MM.1S (cell line): ENCODE data around the gene SP1.

Source experiments
- DNase-seq: peaks from one replicate; pipeline ENCODE4 v3.0.0-alpha.2; 2015
- H2AFZ ChIP-seq: fragments of 300-600 bp; sonication (generic); 2 replicates; pipeline ENCODE4 v1.6.0; 2016; ENCODE audit warnings: antibody characterized with exemption, low read length
- H3F3A ChIP-seq: fragments of 300-600 bp; sonication (generic); 2 replicates; pipeline ENCODE4 v1.6.1; 2016; ENCODE audit warnings: mild to moderate bottlenecking, antibody characterized with exemption, low read length, moderate library complexity, mixed read lengths; ENCODE audit not compliant: insufficient read depth
- H3K27ac ChIP-seq: fragments of 300-600 bp; sonication (generic); 2 replicates; pipeline ENCODE4 v1.5.1; 2016; ENCODE audit warnings: mild to moderate bottlenecking, low read length
- H3K27me3 ChIP-seq: fragments of 300-600 bp; sonication (generic); replicated peaks from 2 replicates; pipeline ENCODE4 v1.6.0; 2016; ENCODE audit warnings: low read length; ENCODE audit not compliant: insufficient read depth
- H3K36me3 ChIP-seq: fragments of 300-600 bp; sonication (generic); replicated peaks from 2 replicates; pipeline ENCODE4 v1.6.1; 2016; ENCODE audit warnings: mild to moderate bottlenecking, low read length, mixed read lengths; ENCODE audit not compliant: insufficient read depth
- H3K4me1 ChIP-seq: fragments of 300-600 bp; sonication (generic); 2 replicates; pipeline ENCODE4 v1.6.1; 2016; ENCODE audit warnings: low read length, mixed read lengths
- H3K4me2 ChIP-seq: fragments of 300-600 bp; sonication (generic); 2 replicates; pipeline ENCODE4 v1.6.0; 2016; ENCODE audit warnings: low read depth, low read length
- H3K4me3 ChIP-seq: fragments of 300-600 bp; sonication (generic); 2 replicates; pipeline ENCODE4 v1.5.1; 2016; ENCODE audit warnings: low read length, mixed read lengths
- H3K79me2 ChIP-seq: fragments of 300-600 bp; sonication (generic); 2 replicates; pipeline ENCODE4 v1.6.1; 2016; ENCODE audit warnings: mixed run types, low read length, mixed read lengths
- H3K9ac ChIP-seq: fragments of 300-600 bp; sonication (generic); 2 replicates; pipeline ENCODE4 v1.6.1; 2016; ENCODE audit warnings: low read length, mixed read lengths
- H3K9me2 ChIP-seq: fragments of 300-600 bp; sonication (generic); replicated peaks from 2 replicates; pipeline ENCODE4 v1.6.1; 2016; ENCODE audit warnings: mild to moderate bottlenecking, low read length, mixed read lengths; ENCODE audit not compliant: insufficient read depth
- H3K9me3 ChIP-seq: fragments of 300-600 bp; sonication (generic); replicated peaks from 2 replicates; pipeline ENCODE4 v1.6.1; 2016; ENCODE audit warnings: mild to moderate bottlenecking, low read length, mixed read lengths; ENCODE audit not compliant: insufficient read depth
- H4K20me1 ChIP-seq: fragments of 300-600 bp; sonication (generic); 2 replicates; pipeline ENCODE4 v1.6.1; 2016; ENCODE audit warnings: mild to moderate bottlenecking, low read length, moderate library complexity, mixed read lengths; ENCODE audit not compliant: insufficient read depth
- EZH2 ChIP-seq: fragments of 300-600 bp; sonication (generic); optimal IDR thresholded peaks from 2 replicates; pipeline ENCODE3; 2017; ENCODE audit warnings: low read depth, mild to moderate bottlenecking, antibody characterized with exemption, low read length, mixed read lengths
- EZH2phosphoT487 ChIP-seq: fragments of 300-600 bp; sonication (generic); IDR thresholded peaks from 2 replicates; pipeline ENCODE4 v1.6.1; 2018; ENCODE audit warnings: antibody characterized with exemption, low read length
- TF ChIP-seq, protein P1 (sequence below): fragments of 300-600 bp; sonication (generic); IDR thresholded peaks from 2 replicates; pipeline ENCODE4 v1.5.1; 2016; ENCODE audit warnings: antibody characterized with exemption, low read length, mixed read lengths

The SP1 gene

DNA sequence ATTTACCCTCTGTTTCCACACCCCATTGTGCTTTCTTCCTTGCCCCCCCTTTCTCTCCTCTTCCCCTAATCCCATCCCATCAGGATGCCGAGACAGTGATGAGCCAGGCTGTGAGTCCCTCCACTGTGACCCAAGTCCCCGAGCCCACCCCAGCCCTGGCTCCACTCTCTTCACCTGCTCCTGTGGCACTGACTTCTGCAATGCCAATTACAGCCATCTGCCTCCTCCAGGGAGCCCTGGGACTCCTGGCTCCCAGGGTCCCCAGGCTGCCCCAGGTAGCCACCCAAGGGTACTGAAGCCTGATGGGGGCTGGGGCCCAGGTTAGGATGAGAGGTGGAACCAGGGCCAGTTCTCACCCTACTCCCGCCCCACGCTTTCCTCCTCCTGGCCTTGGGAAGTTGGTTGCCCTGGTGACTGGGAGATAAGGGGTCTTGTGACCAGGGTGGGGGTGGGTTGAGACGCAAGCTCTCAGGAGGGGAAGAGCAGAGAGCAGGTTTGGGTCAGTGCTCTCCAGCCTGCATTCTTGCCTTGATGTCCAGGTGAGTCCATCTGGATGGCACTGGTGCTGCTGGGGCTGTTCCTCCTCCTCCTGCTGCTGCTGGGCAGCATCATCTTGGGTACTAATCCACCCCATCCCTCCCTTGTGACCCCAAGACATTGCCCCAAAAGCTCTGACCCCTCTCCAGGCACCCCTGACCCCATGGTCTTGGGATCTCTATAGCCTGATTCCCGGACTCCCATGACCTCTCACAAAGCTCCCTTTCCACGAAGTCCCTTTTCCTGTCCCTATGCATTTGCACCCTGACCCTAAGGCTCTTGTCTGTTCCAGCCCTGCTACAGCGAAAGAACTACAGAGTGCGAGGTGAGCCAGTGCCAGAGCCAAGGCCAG lies 44.9 kb downstream of the SP1 start:
- Histone ChIP-seq H2AFZ (no peak overlapping the region), H3K36me3 (no peaks in the 10 kb centered on the region), H3F3A (no peaks in the 10 kb centered on the region), H3K4me3 (no peak overlapping the region), H4K20me1 (no peaks in the 10 kb centered on the region), H3K27me3 (no peaks in the 10 kb centered on the region), H3K9me3 (no peaks in the 10 kb centered on the region), H3K9ac (no peak overlapping the region), H3K9me2 (no peaks in the 10 kb centered on the region), H3K4me1 (peaks cover 14% of the 10 kb centered on the region), H3K27ac (no peak overlapping the region), H3K4me2 (no peak overlapping the region), H3K79me2 (no peaks in the 10 kb centered on the region)
- DNase-seq, result no peak
- no peak for TF ChIP-seq EZH2
- TF ChIP-seq EZH2phosphoT487, result no peak
- TF ChIP-seq, protein P1, sequence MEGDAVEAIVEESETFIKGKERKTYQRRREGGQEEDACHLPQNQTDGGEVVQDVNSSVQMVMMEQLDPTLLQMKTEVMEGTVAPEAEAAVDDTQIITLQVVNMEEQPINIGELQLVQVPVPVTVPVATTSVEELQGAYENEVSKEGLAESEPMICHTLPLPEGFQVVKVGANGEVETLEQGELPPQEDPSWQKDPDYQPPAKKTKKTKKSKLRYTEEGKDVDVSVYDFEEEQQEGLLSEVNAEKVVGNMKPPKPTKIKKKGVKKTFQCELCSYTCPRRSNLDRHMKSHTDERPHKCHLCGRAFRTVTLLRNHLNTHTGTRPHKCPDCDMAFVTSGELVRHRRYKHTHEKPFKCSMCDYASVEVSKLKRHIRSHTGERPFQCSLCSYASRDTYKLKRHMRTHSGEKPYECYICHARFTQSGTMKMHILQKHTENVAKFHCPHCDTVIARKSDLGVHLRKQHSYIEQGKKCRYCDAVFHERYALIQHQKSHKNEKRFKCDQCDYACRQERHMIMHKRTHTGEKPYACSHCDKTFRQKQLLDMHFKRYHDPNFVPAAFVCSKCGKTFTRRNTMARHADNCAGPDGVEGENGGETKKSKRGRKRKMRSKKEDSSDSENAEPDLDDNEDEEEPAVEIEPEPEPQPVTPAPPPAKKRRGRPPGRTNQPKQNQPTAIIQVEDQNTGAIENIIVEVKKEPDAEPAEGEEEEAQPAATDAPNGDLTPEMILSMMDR, result no peak

DNA sequence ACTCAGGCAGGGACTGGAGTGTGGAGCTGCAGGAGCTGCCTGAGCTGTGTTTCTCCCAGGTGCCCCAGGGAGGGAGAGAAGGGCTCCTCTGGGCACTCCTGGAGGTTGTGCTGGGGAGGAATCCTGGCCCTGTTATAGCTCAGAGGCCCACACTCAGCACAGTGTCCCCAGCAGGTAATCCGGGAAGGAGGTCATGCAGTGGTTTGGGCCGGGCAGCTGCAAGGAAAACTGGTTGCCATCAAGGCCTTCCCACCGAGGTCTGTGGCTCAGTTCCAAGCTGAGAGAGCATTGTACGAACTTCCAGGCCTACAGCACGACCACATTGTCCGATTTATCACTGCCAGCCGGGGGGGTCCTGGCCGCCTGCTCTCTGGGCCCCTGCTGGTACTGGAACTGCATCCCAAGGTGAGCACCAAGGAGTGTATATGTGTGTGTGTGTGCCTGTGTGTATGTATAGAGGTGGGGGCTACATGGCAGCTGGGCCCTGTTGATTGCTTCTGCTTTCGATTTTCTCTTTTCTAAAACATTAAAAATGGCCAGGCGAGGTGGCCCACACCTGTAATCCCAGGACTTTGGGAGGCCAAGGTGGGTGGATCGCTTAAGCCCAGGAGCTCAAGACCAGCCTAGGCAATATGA lies 45.7 kb downstream of the SP1 start:
- no peak overlapping the region for H3K27ac ChIP-seq
- no peak for DNase-seq

DNA sequence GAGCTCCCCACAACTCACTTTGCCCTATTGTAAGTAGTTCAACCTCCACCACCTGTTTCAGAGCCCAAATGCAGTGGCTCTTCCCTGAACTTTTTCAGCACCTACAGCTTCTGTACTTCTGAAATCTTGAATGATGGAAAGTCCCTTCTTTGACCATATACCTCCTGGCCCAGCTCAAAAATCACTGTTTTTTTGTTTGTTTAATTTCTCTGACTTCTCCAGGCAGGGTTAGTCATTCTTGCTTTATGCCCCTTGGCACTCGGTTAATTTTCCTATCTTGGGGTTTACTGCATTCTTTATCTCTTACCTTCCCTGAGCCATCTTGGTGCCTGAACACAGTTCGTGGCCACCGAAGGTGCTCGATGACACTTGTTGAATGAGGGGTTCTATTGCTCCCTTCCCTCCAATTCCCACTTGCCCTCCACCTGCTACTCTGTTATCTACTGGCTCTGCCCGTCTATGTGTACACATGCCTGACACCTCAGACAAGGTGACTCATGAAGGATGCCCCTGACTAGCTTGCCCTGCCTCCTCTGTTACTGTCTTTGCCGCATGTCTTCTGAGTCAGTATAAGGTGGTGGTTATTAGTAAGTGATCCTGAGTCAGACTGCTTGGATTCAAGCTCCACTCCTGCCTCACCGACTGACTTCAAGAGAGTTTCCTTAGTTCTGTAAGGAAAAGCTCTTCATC lies 48.1 kb downstream of the SP1 start:
- no peaks in the 10 kb centered on the region for H3F3A ChIP-seq
- no peak overlapping the region for H2AFZ ChIP-seq
- H3K4me2 ChIP-seq, result peak overlapping the region; percentile 1; the same call in 1 of the 2 replicates
- H4K20me1 ChIP-seq, result no peaks in the 10 kb centered on the region
- H3K27ac ChIP-seq, result no peak overlapping the region
- H3K79me2 ChIP-seq, result no peaks in the 10 kb centered on the region
- no peak overlapping the region for H3K4me3 ChIP-seq
- peak; percentile 41 for DNase-seq
- H3K9me3 ChIP-seq, result no peaks in the 10 kb centered on the region
- peaks cover 10% of the 10 kb centered on the region for H3K4me1 ChIP-seq
- no peak for TF ChIP-seq EZH2
- no peak for TF ChIP-seq EZH2phosphoT487
- TF ChIP-seq, protein P1, result no peak
- no peaks in the 10 kb centered on the region for H3K36me3 ChIP-seq
- H3K9me2 ChIP-seq, result no peaks in the 10 kb centered on the region
- no peaks in the 10 kb centered on the region for H3K27me3 ChIP-seq
- H3K9ac ChIP-seq, result no peak overlapping the region

More for the DNA sequence above, 45.7 kb downstream of the SP1 start:
- H3K9me3 ChIP-seq, result no peaks in the 10 kb centered on the region
- no peak overlapping the region for H3K4me3 ChIP-seq
- H3K4me2 ChIP-seq, result no peak overlapping the region
- H3K9ac ChIP-seq, result no peak overlapping the region
- H3K36me3 ChIP-seq, result no peaks in the 10 kb centered on the region
- TF ChIP-seq EZH2phosphoT487, result no peak
- TF ChIP-seq, protein P1, result no peak
- TF ChIP-seq EZH2, result no peak
- no peak overlapping the region for H2AFZ ChIP-seq
- no peaks in the 10 kb centered on the region for H3F3A ChIP-seq
- H3K79me2 ChIP-seq, result no peaks in the 10 kb centered on the region
- no peaks in the 10 kb centered on the region for H3K27me3 ChIP-seq
- H3K9me2 ChIP-seq, result no peaks in the 10 kb centered on the region
- peaks cover 14% of the 10 kb centered on the region for H3K4me1 ChIP-seq
- H4K20me1 ChIP-seq, result no peaks in the 10 kb centered on the region
